Articular chondrocyte of knee joint (primary cell): ENCODE results near the gene P3H2. TPM values are rescaled to one million over a fixed set of nuclear protein-coding genes. Genes with fewer than 3 reads are reported as not detected.

Experiments used
- small RNA-seq: library from RNA; depleted of rRNA; stranded (forward); fragments of <200 nt; gene quantifications from one replicate; pipeline ENCODE3, GENCODE V24; 2012
- total RNA-seq: library from RNA; depleted of rRNA; stranded (reverse); fragments of >200 nt; gene quantifications from 2 replicates; pipeline ENCODE4 v1.2.3, GENCODE V29; 2012

Gene P3H2
- total RNA-seq: 189 and 220 TPM in 2 replicates

GRCh38 chr3:190120269-190121060 is at the start of gene P3H2:
Gene P3H2 (minus strand): TSS chr3:190120897. CDS start chr3:190120731, 166 bp downstream.

Small RNA genes within 50 kb of the gene (small RNA-seq; reads per million reads assigned to genes)
- gene RNU6-1109P: not detected

Other genes with a start within 250 kb of the P3H2 start
- gene CLDN1, start 201.5 kb upstream of the P3H2 start, total RNA-seq: 0.26 and 2.7 TPM in 2 replicates